Nephron progenitor cell (in vitro differentiated cells): ENCODE measurements around the gene NFATC1.

Experiments
- DNase-seq: peaks from one replicate; pipeline ENCODE4 v3.0.0; 2021
- H3K27ac Mint-ChIP-seq: 2 replicates; pipeline ENCODE4 v1.8.0; 2021; ENCODE audit warnings: mild to moderate bottlenecking, moderate library complexity, mixed read lengths
- H3K27me3 Mint-ChIP-seq: 2 replicates; pipeline ENCODE4 v1.8.0; 2021; ENCODE audit warnings: mild to moderate bottlenecking, low read depth, mixed read lengths; ENCODE audit not compliant: poor library complexity
- H3K36me3 Mint-ChIP-seq: 2 replicates; pipeline ENCODE4 v1.8.0; 2021; ENCODE audit warnings: low read depth, mixed read lengths
- H3K4me1 Mint-ChIP-seq: 2 replicates; pipeline ENCODE4 v1.8.0; 2021; ENCODE audit warnings: mixed read lengths
- H3K4me3 Mint-ChIP-seq: 2 replicates; pipeline ENCODE4 v1.8.0; 2021; ENCODE audit warnings: mild to moderate bottlenecking, moderate library complexity, mixed read lengths
- H3K9me3 Mint-ChIP-seq: 2 replicates; pipeline ENCODE4 v1.8.0; 2021; ENCODE audit warnings: mild to moderate bottlenecking, moderate library complexity, mixed read lengths
- TF ChIP-seq, protein P1 (sequence below): fragments of 200-600 bp; sonication (generic); IDR thresholded peaks from 2 replicates; pipeline ENCODE4 v1.5.0; 2021; ENCODE audit warnings: antibody characterized with exemption

NFATC1 gene

GRCh38 chr18:79554321-79554720 lies 158.6 kb downstream of the NFATC1 start:
- DNase-seq: no peak
- no peak overlapping the region for H3K4me3 Mint-ChIP-seq
- peaks cover 5% of the 10 kb centered on the region for H3K4me1 Mint-ChIP-seq
- H3K9me3 Mint-ChIP-seq: peaks cover 13% of the 10 kb centered on the region
- H3K36me3 Mint-ChIP-seq: no peaks in the 10 kb centered on the region
- no peak overlapping the region for H3K27ac Mint-ChIP-seq
- peaks cover 4% of the 10 kb centered on the region for H3K27me3 Mint-ChIP-seq
- TF ChIP-seq, protein P1, sequence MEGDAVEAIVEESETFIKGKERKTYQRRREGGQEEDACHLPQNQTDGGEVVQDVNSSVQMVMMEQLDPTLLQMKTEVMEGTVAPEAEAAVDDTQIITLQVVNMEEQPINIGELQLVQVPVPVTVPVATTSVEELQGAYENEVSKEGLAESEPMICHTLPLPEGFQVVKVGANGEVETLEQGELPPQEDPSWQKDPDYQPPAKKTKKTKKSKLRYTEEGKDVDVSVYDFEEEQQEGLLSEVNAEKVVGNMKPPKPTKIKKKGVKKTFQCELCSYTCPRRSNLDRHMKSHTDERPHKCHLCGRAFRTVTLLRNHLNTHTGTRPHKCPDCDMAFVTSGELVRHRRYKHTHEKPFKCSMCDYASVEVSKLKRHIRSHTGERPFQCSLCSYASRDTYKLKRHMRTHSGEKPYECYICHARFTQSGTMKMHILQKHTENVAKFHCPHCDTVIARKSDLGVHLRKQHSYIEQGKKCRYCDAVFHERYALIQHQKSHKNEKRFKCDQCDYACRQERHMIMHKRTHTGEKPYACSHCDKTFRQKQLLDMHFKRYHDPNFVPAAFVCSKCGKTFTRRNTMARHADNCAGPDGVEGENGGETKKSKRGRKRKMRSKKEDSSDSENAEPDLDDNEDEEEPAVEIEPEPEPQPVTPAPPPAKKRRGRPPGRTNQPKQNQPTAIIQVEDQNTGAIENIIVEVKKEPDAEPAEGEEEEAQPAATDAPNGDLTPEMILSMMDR: no peak

GRCh38 chr18:79554945-79555645 lies 159.4 kb downstream of the NFATC1 start:
- Mint-ChIP-seq H3K27ac (no peak overlapping the region), H3K36me3 (no peaks in the 10 kb centered on the region), H3K4me3 (no peak overlapping the region), H3K27me3 (peaks cover 9% of the 10 kb centered on the region), H3K4me1 (peaks cover 5% of the 10 kb centered on the region), H3K9me3 (peaks cover 21% of the 10 kb centered on the region)
- TF ChIP-seq, protein P1: no peak
- DNase-seq: no peak

GRCh38 chr18:79555885-79556284 lies 160.2 kb downstream of the NFATC1 start:
- Mint-ChIP-seq H3K36me3 (no peaks in the 10 kb centered on the region), H3K4me1 (peaks cover 5% of the 10 kb centered on the region), H3K9me3 (peaks cover 26% of the 10 kb centered on the region), H3K4me3 (no peak overlapping the region), H3K27ac (no peak overlapping the region), H3K27me3 (peaks cover 9% of the 10 kb centered on the region)
- TF ChIP-seq, protein P1: no peak
- no peak for DNase-seq

- DNase-seq: no peak
- TF ChIP-seq, protein P1: no peak
Measured at GRCh38 chr18:79556829-79557585, 161.3 kb downstream of the NFATC1 start.

GRCh38 chr18:79558196-79558932 lies 162.6 kb downstream of the NFATC1 start:
- Mint-ChIP-seq H3K9me3 (peaks cover 26% of the 10 kb centered on the region), H3K27ac (no peak overlapping the region), H3K4me3 (no peak overlapping the region), H3K36me3 (no peaks in the 10 kb centered on the region), H3K4me1 (peaks cover 5% of the 10 kb centered on the region), H3K27me3 (peaks cover 9% of the 10 kb centered on the region)
- no peak for DNase-seq
- TF ChIP-seq, protein P1: no peak

More at GRCh38 chr18:79556829-79557585, 161.3 kb downstream of the NFATC1 start:
- Mint-ChIP-seq H3K4me3 (no peak overlapping the region), H3K27me3 (peaks cover 9% of the 10 kb centered on the region), H3K27ac (no peak overlapping the region), H3K4me1 (peaks cover 5% of the 10 kb centered on the region), H3K36me3 (no peaks in the 10 kb centered on the region), H3K9me3 (peaks cover 26% of the 10 kb centered on the region)
